Colonic mucosa (tissue), 4 donors: ENCODE results near the gene GPR32. TPM values are rescaled to one million over a fixed set of nuclear protein-coding genes. Genes with fewer than 3 reads are reported as not detected.
"Not testable (repeated sequence)": the region's sequence is repeated elsewhere in the genome, so short reads cannot be mapped to it uniquely, and the experiment has no call there.

ENCODE experiments used
- DNase-seq: peaks from one replicate; pipeline ENCODE4 v3.0.0-alpha.2; 2020
- H3K27ac ChIP-seq: fragments of 200-600 bp; one replicate; pipeline ENCODE4 v1.8.0; 2021
- H3K27me3 ChIP-seq: fragments of 200-600 bp; one replicate; pipeline ENCODE4 v1.8.0; 2021
- H3K36me3 ChIP-seq: fragments of 200-600 bp; one replicate; pipeline ENCODE4 v1.8.0; 2021
- H3K4me1 ChIP-seq: fragments of 200-600 bp; one replicate; pipeline ENCODE4 v1.8.0; 2021; ENCODE audit warnings: mild to moderate bottlenecking
- H3K4me3 ChIP-seq: fragments of 200-600 bp; one replicate; pipeline ENCODE4 v1.8.0; 2021
- H3K9ac ChIP-seq, 2 donors: one replicate each; pipeline ENCODE4 v1.7.0; 2013; ENCODE audit warnings: control low read depth in 2 of 2, low read depth in 2 of 2, low read length in 2 of 2
- H3K9me3 ChIP-seq: fragments of 200-600 bp; one replicate; pipeline ENCODE4 v1.8.0; 2021
- intact Hi-C: fragments of 100-400 bp; cut with DNase I; formaldehyde crosslinking; loops from one replicate; pipeline ENCODE4 v1.14.1; 2022
- total RNA-seq, 2 donors: library from RNA; stranded (reverse); fragmentation: NEBNext Ultra II Directional in 1 of 2; extraction: Animal tissue kit (Norgen Biotek cat#: 25700) in 1 of 2; gene quantifications; one replicate each; pipeline ENCODE4 v1.2.1, GENCODE V29; 2021
- TF ChIP-seq, protein P1 (sequence below): fragments of 200-600 bp; IDR thresholded peaks from one replicate; pipeline ENCODE4 v1.8.0; 2022; ENCODE audit warnings: antibody characterized with exemption, mild to moderate bottlenecking
- donor health status: healthy.
- donor health status: DM: no; HTN: no; CAD: no.
- donor health status: DM: no; HTN: no; CAD: no.

GPR32 gene
- total RNA-seq, 2 donors from 2014 or later: not detected

DNA sequence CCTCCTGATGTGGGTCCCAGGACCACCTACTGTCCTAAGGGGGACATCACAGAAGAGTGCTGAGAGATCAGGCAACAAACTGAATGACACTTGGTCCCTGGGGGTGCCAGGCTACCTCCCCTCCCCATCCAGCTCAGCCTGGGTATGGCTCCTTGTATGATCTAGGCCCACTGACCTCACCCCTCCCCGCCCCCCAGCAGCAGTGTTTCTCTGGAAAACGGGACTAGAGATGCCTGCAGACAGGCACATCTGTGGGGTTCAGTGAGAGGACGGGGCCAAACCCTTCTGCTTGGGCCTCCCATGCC, 29.2 kb downstream of the GPR32 start:
- no peak overlapping the region for H3K27ac ChIP-seq
- no peaks in the 10 kb centered on the region for H3K9me3 ChIP-seq
- TF ChIP-seq, protein P1, sequence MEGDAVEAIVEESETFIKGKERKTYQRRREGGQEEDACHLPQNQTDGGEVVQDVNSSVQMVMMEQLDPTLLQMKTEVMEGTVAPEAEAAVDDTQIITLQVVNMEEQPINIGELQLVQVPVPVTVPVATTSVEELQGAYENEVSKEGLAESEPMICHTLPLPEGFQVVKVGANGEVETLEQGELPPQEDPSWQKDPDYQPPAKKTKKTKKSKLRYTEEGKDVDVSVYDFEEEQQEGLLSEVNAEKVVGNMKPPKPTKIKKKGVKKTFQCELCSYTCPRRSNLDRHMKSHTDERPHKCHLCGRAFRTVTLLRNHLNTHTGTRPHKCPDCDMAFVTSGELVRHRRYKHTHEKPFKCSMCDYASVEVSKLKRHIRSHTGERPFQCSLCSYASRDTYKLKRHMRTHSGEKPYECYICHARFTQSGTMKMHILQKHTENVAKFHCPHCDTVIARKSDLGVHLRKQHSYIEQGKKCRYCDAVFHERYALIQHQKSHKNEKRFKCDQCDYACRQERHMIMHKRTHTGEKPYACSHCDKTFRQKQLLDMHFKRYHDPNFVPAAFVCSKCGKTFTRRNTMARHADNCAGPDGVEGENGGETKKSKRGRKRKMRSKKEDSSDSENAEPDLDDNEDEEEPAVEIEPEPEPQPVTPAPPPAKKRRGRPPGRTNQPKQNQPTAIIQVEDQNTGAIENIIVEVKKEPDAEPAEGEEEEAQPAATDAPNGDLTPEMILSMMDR: no peak
- H3K36me3 ChIP-seq: no peaks in the 10 kb centered on the region
- no peak for DNase-seq
- intact Hi-C loops: no loop called here
- H3K27me3 ChIP-seq: no peaks in the 10 kb centered on the region
- H3K9ac ChIP-seq: no peak overlapping the region
- peaks cover 7% of the 10 kb centered on the region for H3K4me1 ChIP-seq
- no peak overlapping the region for H3K4me3 ChIP-seq

DNA sequence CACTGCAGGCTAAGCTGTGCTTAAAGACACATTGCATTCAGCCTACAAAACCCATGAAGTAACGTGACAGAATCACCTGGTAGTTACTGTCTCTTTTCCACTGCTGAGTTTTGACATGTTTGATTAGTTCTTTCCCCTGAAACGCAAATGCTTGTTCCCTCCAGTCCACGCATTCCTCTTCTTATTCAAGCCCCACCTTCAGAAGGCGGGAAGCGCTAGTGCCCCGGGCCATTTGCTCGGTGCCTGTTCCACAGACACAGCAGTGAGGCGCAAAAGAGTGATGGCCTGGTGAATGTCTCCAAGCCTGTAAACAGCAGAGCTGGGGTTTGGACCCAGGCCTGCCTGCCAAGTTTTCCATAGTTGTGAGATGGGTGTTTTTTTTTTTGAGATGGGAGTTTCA, 30.8 kb downstream of the GPR32 start:
- no peak for DNase-seq
- intact Hi-C loops: no loop called here
- TF ChIP-seq, protein P1: no peak
- Histone ChIP-seq H3K27me3 (no peaks in the 10 kb centered on the region), H3K9ac (no peak overlapping the region), H3K4me1 (peaks cover 7% of the 10 kb centered on the region), H3K4me3 (no peak overlapping the region), H3K9me3 (no peaks in the 10 kb centered on the region), H3K36me3 (no peaks in the 10 kb centered on the region), H3K27ac (no peak overlapping the region)

DNA sequence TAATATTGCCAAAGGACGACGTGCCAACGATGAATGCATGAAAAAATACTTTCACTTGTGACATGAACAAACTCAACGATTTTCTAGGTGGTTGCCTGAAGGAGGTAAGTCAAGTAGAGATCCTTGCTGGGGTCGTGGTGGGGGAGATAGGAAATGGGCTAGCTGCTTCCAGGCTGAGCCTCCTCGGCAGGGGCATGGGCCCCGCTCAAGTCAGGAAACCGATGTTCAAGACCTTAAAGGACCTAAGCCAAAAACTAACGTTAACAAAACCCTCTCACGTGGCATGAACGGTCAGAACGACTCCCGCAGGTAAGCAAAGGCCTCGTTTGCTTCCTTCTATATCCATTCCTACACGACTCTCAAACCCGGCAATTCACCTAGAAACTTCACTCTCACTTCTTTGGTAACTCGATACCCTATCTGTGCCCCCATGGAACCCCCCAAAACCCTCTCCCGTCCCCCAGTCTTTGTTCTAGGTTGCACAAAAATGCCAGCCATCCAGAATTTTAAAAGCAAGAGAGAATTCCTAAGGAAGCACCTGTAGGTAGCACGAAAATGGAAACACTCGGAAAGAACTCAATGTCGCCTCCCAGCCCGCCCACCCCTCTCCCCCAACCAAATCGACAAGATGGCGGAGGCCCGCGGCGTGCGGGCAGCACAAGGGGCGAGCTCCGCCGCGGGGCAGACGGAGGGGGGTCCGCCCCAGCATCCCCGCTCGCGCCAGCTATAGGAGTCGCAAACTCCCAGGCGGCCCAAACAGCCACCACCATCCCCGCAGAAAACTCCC, 33.6 kb downstream of the GPR32 start:
- no peak for DNase-seq
- Histone ChIP-seq H3K9ac (peak overlapping the region; percentile 81 to 84), H3K36me3 (no peaks in the 10 kb centered on the region), H3K9me3 (no peaks in the 10 kb centered on the region), H3K4me3 (peak overlapping the region; percentile 98), H3K4me1 (peaks cover 7% of the 10 kb centered on the region), H3K27ac (peak overlapping the region; percentile 93), H3K27me3 (no peaks in the 10 kb centered on the region)
- TF ChIP-seq, protein P1: no peak
- intact Hi-C loops: no loop called here

DNA sequence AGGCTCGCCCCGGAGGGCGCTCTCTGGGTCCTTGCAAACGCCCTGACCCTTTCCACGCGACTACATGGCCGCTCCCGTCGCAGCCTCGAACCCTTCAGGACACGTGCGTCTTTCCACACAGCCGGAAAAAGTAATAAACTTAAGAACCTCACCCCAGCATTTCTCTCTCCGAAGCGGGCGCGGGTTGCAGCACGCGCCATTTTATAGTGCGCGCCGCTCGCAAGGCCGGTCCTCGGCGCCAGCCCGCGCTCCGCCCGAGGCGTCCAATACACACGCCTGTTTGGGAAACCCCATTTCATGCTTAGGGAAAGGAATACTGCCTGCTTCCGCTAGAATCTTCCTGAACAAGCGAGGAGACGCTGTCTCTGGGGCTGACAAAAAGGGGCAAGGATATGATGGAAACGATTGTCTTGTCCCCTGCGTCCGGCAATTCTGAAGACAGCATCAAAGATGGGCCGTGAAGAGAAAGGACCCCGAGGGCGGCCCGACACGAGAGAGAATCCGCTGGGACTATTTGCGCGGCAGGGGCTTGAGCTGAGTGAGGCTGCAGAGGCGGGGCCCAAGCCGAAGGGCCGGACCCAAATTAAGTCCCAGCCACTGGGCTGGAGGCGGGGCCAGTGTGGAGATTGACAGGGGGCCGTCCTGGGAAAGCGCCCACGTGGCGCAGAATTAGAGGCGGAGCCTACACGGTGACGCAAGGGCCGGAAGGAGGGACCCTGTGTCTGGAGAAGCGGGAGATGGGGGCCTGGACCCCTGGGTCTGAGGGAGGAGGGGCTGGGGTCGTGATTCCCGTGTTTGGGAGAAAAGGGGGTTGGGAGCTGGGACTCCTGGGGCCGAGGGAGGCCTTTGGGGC, 34.4 kb downstream of the GPR32 start:
- intact Hi-C loops: no loop called here
- peak; percentile 99 for DNase-seq

DNA sequence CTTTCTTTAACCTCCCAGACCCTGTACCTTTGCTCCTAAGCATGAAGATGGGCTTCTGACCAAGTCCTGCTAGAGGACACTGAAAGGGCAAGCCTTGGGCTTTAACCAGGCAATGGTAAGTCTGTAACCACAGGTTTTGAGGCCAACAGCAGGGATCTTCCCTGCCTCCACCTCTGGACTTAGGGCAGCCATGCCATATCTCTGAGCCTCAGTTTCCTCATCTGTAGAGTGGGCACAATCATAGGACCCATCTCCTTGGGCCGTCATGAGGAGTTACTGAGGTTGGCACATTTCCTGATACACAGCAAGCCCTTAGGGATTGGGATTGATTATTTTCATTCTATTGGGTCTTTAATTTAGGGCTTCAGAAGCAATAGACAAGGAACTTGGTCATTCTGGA, 38.6 kb downstream of the GPR32 start:
- no peaks in the 10 kb centered on the region for H3K4me1 ChIP-seq
- H3K27ac ChIP-seq: no peak overlapping the region
- TF ChIP-seq, protein P1: no peak
- H3K27me3 ChIP-seq: no peaks in the 10 kb centered on the region
- intact Hi-C loops: no loop called here
- H3K36me3 ChIP-seq: no peaks in the 10 kb centered on the region
- H3K9me3 ChIP-seq: no peaks in the 10 kb centered on the region
- DNase-seq: no peak
- no peak overlapping the region for H3K4me3 ChIP-seq
- H3K9ac ChIP-seq: no peak overlapping the region

More for the DNA sequence above, 34.4 kb downstream of the GPR32 start:
- H3K36me3 ChIP-seq: no peaks in the 10 kb centered on the region
- H3K27ac ChIP-seq: peak overlapping the region; percentile 93
- H3K4me3 ChIP-seq: peak overlapping the region; percentile 98
- peak overlapping the region; percentile 81 to 84 for H3K9ac ChIP-seq
- no peaks in the 10 kb centered on the region for H3K27me3 ChIP-seq
- H3K4me1 ChIP-seq: peaks cover 7% of the 10 kb centered on the region
- TF ChIP-seq, protein P1: no peak
- no peaks in the 10 kb centered on the region for H3K9me3 ChIP-seq

DNA sequence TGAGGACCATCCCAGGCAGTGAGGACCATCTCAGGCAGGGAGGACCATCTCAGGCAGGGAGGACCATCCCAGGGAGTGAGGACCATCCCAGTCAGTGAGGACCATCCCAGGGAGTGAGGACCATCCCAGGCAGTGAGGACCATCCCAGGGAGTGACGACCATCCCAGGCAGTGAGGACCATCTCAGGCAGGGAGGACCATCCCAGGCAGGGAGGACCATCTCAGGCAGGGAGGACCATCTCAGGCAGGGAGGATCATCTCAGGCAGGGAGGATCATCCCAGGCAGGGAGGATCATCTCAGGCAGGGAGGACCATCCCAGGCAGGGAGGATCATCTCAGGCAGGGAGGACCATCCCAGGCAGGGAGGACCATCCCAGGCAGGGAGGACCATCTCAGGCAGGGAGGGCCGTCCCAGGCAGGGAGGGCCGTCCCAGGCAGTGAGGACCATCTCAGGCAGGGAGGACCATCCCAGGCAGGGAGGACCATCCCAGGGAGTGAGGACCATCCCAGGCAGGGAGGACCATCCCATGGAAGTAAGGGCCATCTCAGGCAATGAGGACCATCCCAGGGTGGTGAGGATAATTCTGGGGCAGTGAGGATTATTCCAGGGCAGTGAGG, 41.5 kb downstream of the GPR32 start:
- DNase-seq, H3K4me1 ChIP-seq, H3K9me3 ChIP-seq, intact Hi-C loops, H3K9ac ChIP-seq, H3K4me3 ChIP-seq, H3K27ac ChIP-seq, H3K36me3 ChIP-seq, H3K27me3 ChIP-seq: not testable (repeated sequence)
